Activated naive CD8-positive, alpha-beta T cell treated with anti-CD3 and anti-CD28 coated beads, Interleukin-2, amount 10 ng/mL, durations not matched to agents 7 days and 5 days (primary cell): Measurements from ENCODE around the gene SLC29A3. TPM values are rescaled to one million over a fixed set of nuclear protein-coding genes. Genes with fewer than 3 reads are reported as not detected.

Experiments
- ATAC-seq: fragments of 150-1000 bp; cut with Tn5 transposase; one replicate; pipeline ENCODE4 v1.10.0; 2021; ENCODE audit warnings: low read depth, moderate library complexity
- POLR2A ChIA-PET: fragments of 350-600 bp; sonication (Branson Sonifier 250); formaldehyde crosslinking; loops from one replicate; lab custom pipeline; 2021; ENCODE audit warnings: antibody characterized with exemption; lab: Charles Lee
- DNase-seq: peaks from one replicate; pipeline ENCODE4 v3.0.0; 2021
- H3K27ac Mint-ChIP-seq: one replicate; pipeline ENCODE4 v1.8.0; 2022; ENCODE audit warnings: mild to moderate bottlenecking, mixed read lengths
- H3K27me3 Mint-ChIP-seq: one replicate; pipeline ENCODE4 v1.8.0; 2022; ENCODE audit warnings: mild to moderate bottlenecking, moderate library complexity, mixed read lengths
- H3K36me3 Mint-ChIP-seq: one replicate; pipeline ENCODE4 v1.8.0; 2021; ENCODE audit warnings: mild to moderate bottlenecking, mixed read lengths
- H3K4me1 Mint-ChIP-seq: one replicate; pipeline ENCODE4 v1.8.0; 2021; ENCODE audit warnings: mixed read lengths
- H3K4me3 Mint-ChIP-seq: one replicate; pipeline ENCODE4 v1.8.0; 2022; ENCODE audit warnings: mild to moderate bottlenecking, moderate library complexity, mixed read lengths
- H3K9me3 Mint-ChIP-seq: one replicate; pipeline ENCODE4 v1.8.0; 2021; ENCODE audit warnings: mixed read lengths
- total RNA-seq, 2 experiments: library from RNA; stranded (reverse); gene quantifications; one replicate each; pipeline ENCODE4 v1.2.3, GENCODE V29; 2021

The SLC29A3 gene
- total RNA-seq, 2 experiments from 2014 or later: 5.6 to 5.8 TPM

GRCh38 chr10:71343392-71343773 is 24.3 kb downstream of the SLC29A3 start:
- no peaks in the 10 kb centered on the region for H3K9me3 Mint-ChIP-seq
- no peaks in the 10 kb centered on the region for H3K4me1 Mint-ChIP-seq
- DNase-seq: no peak
- H3K27ac Mint-ChIP-seq: no peak overlapping the region
- no peak for ATAC-seq
- POLR2A ChIA-PET: no interaction called here
- no peaks in the 10 kb centered on the region for H3K36me3 Mint-ChIP-seq
- no peak overlapping the region for H3K4me3 Mint-ChIP-seq
- H3K27me3 Mint-ChIP-seq: no peaks in the 10 kb centered on the region

- ATAC-seq: no peak
- DNase-seq: no peak
- no peak overlapping the region for H3K4me3 Mint-ChIP-seq
- no peaks in the 10 kb centered on the region for H3K27me3 Mint-ChIP-seq
- POLR2A ChIA-PET: no interaction called here
- no peaks in the 10 kb centered on the region for H3K36me3 Mint-ChIP-seq
- H3K27ac Mint-ChIP-seq: no peak overlapping the region
- no peaks in the 10 kb centered on the region for H3K4me1 Mint-ChIP-seq
- H3K9me3 Mint-ChIP-seq: no peaks in the 10 kb centered on the region
These were observed 25.3 kb downstream of the SLC29A3 start for GRCh38 chr10:71344154-71344925.

- POLR2A ChIA-PET: no interaction called here
- Mint-ChIP-seq H3K9me3 (no peaks in the 10 kb centered on the region), H3K27ac (no peak overlapping the region), H3K4me1 (no peaks in the 10 kb centered on the region), H3K36me3 (no peaks in the 10 kb centered on the region), H3K4me3 (no peak overlapping the region), H3K27me3 (no peaks in the 10 kb centered on the region)
- no peak for DNase-seq
- ATAC-seq: no peak
These were observed 26.0 kb downstream of the SLC29A3 start for GRCh38 chr10:71344993-71345480.

DNA sequence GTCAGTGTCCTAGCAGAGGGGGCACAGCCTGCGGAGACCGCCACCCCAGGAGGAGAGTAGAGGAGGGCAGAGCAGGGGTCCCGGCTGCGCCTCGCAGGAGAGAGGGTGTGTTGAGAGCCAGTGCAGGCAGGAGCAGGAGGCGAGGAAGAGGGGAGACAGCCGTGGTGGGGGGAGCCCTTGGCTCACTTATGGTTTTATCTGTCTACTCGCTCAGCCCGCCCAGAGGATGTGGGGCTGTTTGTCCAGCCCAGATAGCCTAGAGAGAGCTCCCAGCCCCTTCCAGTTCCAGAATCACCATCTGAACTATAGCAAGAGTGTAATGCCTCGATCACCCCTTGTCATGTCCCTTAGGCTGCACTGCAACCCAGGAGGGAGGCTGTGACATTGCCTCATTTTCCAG is 26.6 kb downstream of the SLC29A3 start:
- no peaks in the 10 kb centered on the region for H3K36me3 Mint-ChIP-seq
- no peaks in the 10 kb centered on the region for H3K27me3 Mint-ChIP-seq
- H3K9me3 Mint-ChIP-seq: no peaks in the 10 kb centered on the region
- ATAC-seq (no peak), DNase-seq (no peak)
- POLR2A ChIA-PET: no interaction called here
- no peak overlapping the region for H3K27ac Mint-ChIP-seq
- no peaks in the 10 kb centered on the region for H3K4me1 Mint-ChIP-seq
- H3K4me3 Mint-ChIP-seq: no peak overlapping the region

GRCh38 chr10:71346731-71347130 is 27.7 kb downstream of the SLC29A3 start:
- ATAC-seq (no peak), DNase-seq (no peak)
- Mint-ChIP-seq H3K9me3 (no peaks in the 10 kb centered on the region), H3K27ac (no peak overlapping the region), H3K36me3 (no peaks in the 10 kb centered on the region), H3K27me3 (no peaks in the 10 kb centered on the region), H3K4me1 (no peaks in the 10 kb centered on the region), H3K4me3 (no peak overlapping the region)
- POLR2A ChIA-PET: no interaction called here

GRCh38 chr10:71347587-71348395 is 28.7 kb downstream of the SLC29A3 start:
- POLR2A ChIA-PET: no interaction called here
- H3K27ac Mint-ChIP-seq: no peak overlapping the region

DNA sequence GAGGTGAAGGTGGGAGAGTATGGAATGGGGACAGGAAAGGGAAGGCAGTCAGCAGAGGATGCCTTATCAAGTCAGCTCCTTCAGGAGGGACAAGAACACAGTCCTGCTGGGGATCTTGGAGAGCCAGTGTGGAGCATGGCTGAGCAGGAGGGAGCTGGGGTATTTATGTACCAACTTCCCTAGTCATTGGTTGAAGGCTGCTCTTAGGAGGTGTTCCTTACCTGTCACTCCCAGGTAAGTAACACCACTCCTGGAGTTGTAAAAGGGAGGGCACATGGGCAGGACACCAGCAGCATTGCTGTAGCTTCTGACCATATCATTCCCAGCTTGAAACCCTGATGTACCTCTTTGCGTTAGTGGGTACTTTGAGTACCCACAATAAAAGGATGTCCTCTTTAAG is 29.8 kb downstream of the SLC29A3 start:
- POLR2A ChIA-PET: interaction anchor here (0.5 kb wide), 1 partner anchor 23 kb away, joined by 3 read pairs; no protein-coding TSS in a partner anchor
- no peak overlapping the region for H3K27ac Mint-ChIP-seq
- no peaks in the 10 kb centered on the region for H3K27me3 Mint-ChIP-seq

More at GRCh38 chr10:71347587-71348395, 28.7 kb downstream of the SLC29A3 start:
- ATAC-seq: no peak
- no peak overlapping the region for H3K4me3 Mint-ChIP-seq
- H3K27me3 Mint-ChIP-seq: no peaks in the 10 kb centered on the region
- no peaks in the 10 kb centered on the region for H3K4me1 Mint-ChIP-seq
- H3K9me3 Mint-ChIP-seq: no peaks in the 10 kb centered on the region
- H3K36me3 Mint-ChIP-seq: no peaks in the 10 kb centered on the region
- no peak for DNase-seq

DNA sequence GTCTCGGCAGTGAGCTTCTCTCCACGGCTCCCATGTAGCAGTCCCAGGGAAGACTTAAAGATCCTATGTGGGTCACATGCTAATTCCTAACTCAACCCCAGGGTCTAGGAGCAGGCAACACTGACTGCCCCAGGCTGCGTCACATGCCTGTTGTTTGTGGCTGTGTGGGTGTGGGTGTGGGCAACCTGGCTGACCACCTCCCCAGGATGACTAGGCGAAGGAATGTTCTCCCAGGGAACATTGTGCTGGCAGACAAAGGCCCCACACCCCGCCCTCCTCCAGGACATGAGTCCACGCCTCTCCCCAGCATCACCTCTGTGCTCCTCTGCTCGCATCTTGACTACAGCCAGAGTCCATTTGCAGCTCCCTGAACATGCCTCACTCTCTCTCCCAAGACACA is 30.3 kb downstream of the SLC29A3 start:
- H3K4me1 Mint-ChIP-seq: peaks cover 2% of the 10 kb centered on the region
- H3K27ac Mint-ChIP-seq: no peak overlapping the region
- DNase-seq (no peak), ATAC-seq (no peak)
- no peaks in the 10 kb centered on the region for H3K27me3 Mint-ChIP-seq
- no peak overlapping the region for H3K4me3 Mint-ChIP-seq
- H3K9me3 Mint-ChIP-seq: no peaks in the 10 kb centered on the region
- H3K36me3 Mint-ChIP-seq: no peaks in the 10 kb centered on the region
- POLR2A ChIA-PET: no interaction called here

More for the DNA sequence above, 29.8 kb downstream of the SLC29A3 start:
- no peaks in the 10 kb centered on the region for H3K9me3 Mint-ChIP-seq
- no peak for ATAC-seq
- H3K36me3 Mint-ChIP-seq: no peaks in the 10 kb centered on the region
- DNase-seq: no peak
- no peak overlapping the region for H3K4me3 Mint-ChIP-seq
- H3K4me1 Mint-ChIP-seq: peaks cover 2% of the 10 kb centered on the region

DNA sequence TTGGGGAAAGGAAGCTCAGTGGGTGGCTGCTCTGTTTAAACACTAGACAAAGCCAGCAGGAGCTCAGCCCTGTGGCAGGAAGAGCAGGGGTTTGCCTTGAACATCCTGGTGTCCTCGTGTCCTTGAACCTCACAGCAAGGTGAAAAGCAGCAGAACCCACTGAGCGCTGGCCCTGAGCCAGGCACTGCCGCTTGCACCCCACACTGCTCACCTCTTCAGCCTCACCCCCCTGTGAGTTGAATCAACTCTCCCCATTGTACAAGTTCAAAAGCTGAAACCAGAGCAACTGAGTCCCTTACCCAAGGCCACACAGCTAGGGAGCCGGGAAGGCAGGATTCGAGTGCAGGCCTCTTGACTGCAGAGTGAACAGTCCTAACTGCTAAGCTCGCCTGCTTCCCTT is 32.0 kb downstream of the SLC29A3 start:
- POLR2A ChIA-PET: no interaction called here
- H3K4me3 Mint-ChIP-seq: no peak overlapping the region
- H3K27ac Mint-ChIP-seq: no peak overlapping the region

GRCh38 chr10:71351628-71352319 is 32.7 kb downstream of the SLC29A3 start:
- no peak for DNase-seq
- POLR2A ChIA-PET: no interaction called here
- no peak for ATAC-seq
- H3K9me3 Mint-ChIP-seq: no peaks in the 10 kb centered on the region
- H3K4me1 Mint-ChIP-seq: peaks cover 2% of the 10 kb centered on the region
- H3K27me3 Mint-ChIP-seq: no peaks in the 10 kb centered on the region
- H3K36me3 Mint-ChIP-seq: no peaks in the 10 kb centered on the region
- no peak overlapping the region for H3K27ac Mint-ChIP-seq
- H3K4me3 Mint-ChIP-seq: no peak overlapping the region

More for the DNA sequence above, 32.0 kb downstream of the SLC29A3 start:
- no peak for ATAC-seq
- peaks cover 2% of the 10 kb centered on the region for H3K4me1 Mint-ChIP-seq
- H3K36me3 Mint-ChIP-seq: no peaks in the 10 kb centered on the region
- H3K27me3 Mint-ChIP-seq: no peaks in the 10 kb centered on the region
- DNase-seq: no peak
- no peaks in the 10 kb centered on the region for H3K9me3 Mint-ChIP-seq

DNA sequence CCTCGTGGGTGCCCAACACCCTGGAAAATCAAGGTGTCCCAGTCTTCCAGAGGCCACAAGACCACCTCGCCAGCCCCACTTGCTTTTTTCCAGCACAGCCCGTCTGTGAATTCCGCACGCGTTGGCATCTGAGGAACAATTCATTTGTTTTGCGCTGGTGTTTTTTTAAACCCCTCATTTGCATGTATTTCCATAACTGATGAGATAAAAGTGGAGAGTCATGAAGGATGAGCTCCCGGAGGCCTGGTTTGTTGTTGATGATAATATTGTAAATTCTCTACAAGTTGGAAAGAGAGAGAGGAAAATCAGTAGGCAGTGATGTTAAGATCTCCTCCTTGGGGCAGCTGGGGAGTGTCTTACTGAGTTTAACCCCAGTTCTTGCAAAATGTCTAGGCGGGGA is 34.6 kb downstream of the SLC29A3 start:
- no peak for ATAC-seq

DNA sequence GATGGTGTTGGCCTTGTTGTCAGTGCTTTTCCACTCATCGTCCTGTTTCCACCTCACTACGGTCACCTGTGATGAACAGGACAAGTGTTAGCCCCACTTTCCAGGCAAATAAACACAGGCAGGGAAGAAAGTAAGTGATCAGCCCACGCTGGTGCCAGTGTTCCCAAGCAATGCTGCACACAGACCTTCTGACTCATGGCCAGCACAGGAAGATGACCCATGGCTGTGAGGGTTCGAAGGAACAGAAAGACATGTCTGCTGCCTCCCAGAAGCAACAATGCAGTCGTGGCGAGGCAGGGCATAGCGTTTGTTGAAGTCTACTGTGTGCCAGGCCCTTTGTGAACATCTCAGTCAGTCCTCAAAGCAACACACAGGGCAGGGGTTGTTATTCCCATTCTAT is 35.7 kb downstream of the SLC29A3 start:
- H3K27ac Mint-ChIP-seq: no peak overlapping the region

More for the DNA sequence above, 34.6 kb downstream of the SLC29A3 start:
- no peaks in the 10 kb centered on the region for H3K36me3 Mint-ChIP-seq
- peaks cover 2% of the 10 kb centered on the region for H3K4me1 Mint-ChIP-seq
- no peak overlapping the region for H3K4me3 Mint-ChIP-seq
- no peaks in the 10 kb centered on the region for H3K27me3 Mint-ChIP-seq
- POLR2A ChIA-PET: no interaction called here
- no peak for DNase-seq
- no peak overlapping the region for H3K27ac Mint-ChIP-seq
- no peaks in the 10 kb centered on the region for H3K9me3 Mint-ChIP-seq

DNA sequence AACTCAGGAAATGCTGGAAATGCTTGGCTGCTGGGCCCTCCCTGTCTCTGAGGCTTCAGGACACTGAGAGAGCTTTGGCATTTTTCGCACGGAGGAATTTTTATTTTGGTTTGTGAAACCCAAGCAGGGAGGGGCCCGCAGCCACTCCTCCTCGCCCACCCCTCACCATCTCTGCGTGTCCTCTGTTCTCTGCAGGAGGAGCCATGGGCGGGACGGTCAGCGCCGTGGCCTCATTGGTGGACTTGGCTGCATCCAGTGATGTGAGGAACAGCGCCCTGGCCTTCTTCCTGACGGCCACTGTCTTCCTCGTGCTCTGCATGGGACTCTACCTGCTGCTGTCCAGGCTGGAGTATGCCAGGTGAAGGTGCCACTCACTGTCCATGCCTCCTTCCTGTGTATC is 36.8 kb downstream of the SLC29A3 start:
- POLR2A ChIA-PET: no interaction called here
- no peaks in the 10 kb centered on the region for H3K27me3 Mint-ChIP-seq
- no peak overlapping the region for H3K4me3 Mint-ChIP-seq
- H3K9me3 Mint-ChIP-seq: no peaks in the 10 kb centered on the region
- DNase-seq (no peak), ATAC-seq (no peak)
- peaks cover 2% of the 10 kb centered on the region for H3K4me1 Mint-ChIP-seq
- no peak overlapping the region for H3K27ac Mint-ChIP-seq
- no peaks in the 10 kb centered on the region for H3K36me3 Mint-ChIP-seq

More for the DNA sequence above, 35.7 kb downstream of the SLC29A3 start:
- ATAC-seq (no peak), DNase-seq (no peak)
- POLR2A ChIA-PET: no interaction called here
- no peaks in the 10 kb centered on the region for H3K27me3 Mint-ChIP-seq
- no peaks in the 10 kb centered on the region for H3K9me3 Mint-ChIP-seq
- H3K4me1 Mint-ChIP-seq: peaks cover 2% of the 10 kb centered on the region
- H3K4me3 Mint-ChIP-seq: no peak overlapping the region
- H3K36me3 Mint-ChIP-seq: no peaks in the 10 kb centered on the region
